22Rv1 (cell line): Measurements from ENCODE around the gene UPF1.

ENCODE experiments used
- CTCF ChIP-seq: fragments of 450-650 bp; IDR thresholded peaks from 2 replicates; pipeline ENCODE4 v1.5.1; 2017; ENCODE audit warnings: mild to moderate bottlenecking
- ZFX ChIP-seq: fragments of 450-650 bp; IDR thresholded peaks from 2 replicates; pipeline ENCODE4 v1.6.1; 2017; ENCODE audit warnings: antibody characterized with exemption, borderline replicate concordance

- no peak for TF ChIP-seq CTCF
- TF ChIP-seq ZFX, result no peak
Measured at GRCh38 chr19:18862976-18863842, 31.4 kb downstream of the UPF1 start.
